Ascending aorta (tissue), 2 donors: Measurements from ENCODE around the gene ANXA3. TPM values are rescaled to one million over a fixed set of nuclear protein-coding genes. Genes with fewer than 3 reads are reported as not detected.

ENCODE experiments used
- DNase-seq, 2 donors: peaks; one replicate each; pipeline ENCODE4 v3.0.0-alpha.2; 2019; ENCODE audit warnings: low spot score in 2 of 2
- H3K27ac ChIP-seq, 2 donors: fragments of 200-600 bp; sonication (generic); one replicate each; pipeline ENCODE4 v1.5.1; 2016 to 2017; ENCODE audit warnings: mild to moderate bottlenecking in 1 of 2
- H3K27me3 ChIP-seq: fragments of 200-600 bp; sonication (generic); one replicate; pipeline ENCODE4 v1.5.1; 2017
- H3K36me3 ChIP-seq, 2 donors: fragments of 200-600 bp; sonication (generic); one replicate each; pipeline ENCODE4 v1.5.1; 2016
- H3K4me1 ChIP-seq, 2 donors: fragments of 200-600 bp; sonication (generic); one replicate each; pipeline ENCODE4 v1.5.1; 2016 to 2017; ENCODE audit warnings: mild to moderate bottlenecking in 1 of 2
- H3K4me3 ChIP-seq, 2 donors: fragments of 200-600 bp; sonication (generic); one replicate each; pipeline ENCODE4 v1.5.1; 2016 to 2017; ENCODE audit warnings: mild to moderate bottlenecking in 1 of 2
- H3K9me3 ChIP-seq, 2 donors: fragments of 200-600 bp; sonication (generic); one replicate each; pipeline ENCODE4 v1.5.1; 2016
- CTCF ChIP-seq, 3 experiments: fragments of 200-600 bp in 2 of 3; fragments of 450-650 bp in 1 of 3; sonication (generic) in 2 of 3; IDR thresholded peaks; one replicate each; pipeline ENCODE4 v1.5.1; 2016 to 2019; ENCODE audit warnings: antibody characterized with exemption in 3 of 3, mild to moderate bottlenecking in 1 of 3, moderate library complexity in 1 of 3
- intact Hi-C: fragments of 100-400 bp; cut with DNase I; formaldehyde crosslinking; loops from one replicate; pipeline ENCODE4 v1.15.1; 2023
- total RNA-seq: library from RNA; depleted of rRNA; stranded (reverse); fragments of >200 nt; gene quantifications from one replicate; pipeline ENCODE4 v1.1.0, GENCODE V29; 2016

ANXA3 gene
- total RNA-seq, 1 donor from 2014 or later, result 5.5 TPM

DNA sequence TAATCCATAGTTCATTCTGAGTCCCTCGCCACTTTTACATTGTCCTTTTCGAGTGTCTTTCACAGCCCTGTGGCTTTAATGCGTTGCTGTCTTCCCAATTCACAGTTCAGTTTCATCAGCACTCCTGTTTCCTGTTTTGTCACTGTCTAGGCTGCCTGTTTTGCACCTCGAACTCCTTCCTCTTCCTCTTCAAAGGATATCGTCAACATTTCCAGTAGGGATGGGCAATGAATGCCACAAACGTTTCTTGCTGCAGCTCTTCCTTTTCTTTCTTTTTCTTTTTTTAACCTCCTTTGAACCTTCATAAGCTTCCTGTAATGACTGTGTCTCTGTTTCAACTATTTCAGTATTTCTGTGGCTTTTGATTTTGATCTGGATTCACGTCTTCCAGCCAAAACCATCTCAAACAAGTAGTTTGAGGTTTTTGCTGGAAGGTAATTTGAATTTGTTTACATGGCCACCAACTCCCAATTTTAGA, 105.4 kb downstream of the ANXA3 start:
- Histone ChIP-seq H3K9me3 (no peaks in the 10 kb centered on the region), H3K36me3 (no peaks in the 10 kb centered on the region), H3K4me3 (no peak overlapping the region), H3K27me3 (no peaks in the 10 kb centered on the region), H3K4me1 (peaks cover 0 to 3% of the 10 kb centered on the region in 2 donors), H3K27ac (peak overlapping the region in 1 of 2 donors; percentile 1)
- no peak for TF ChIP-seq CTCF (IDR thresholded peaks at IDR 0.05)
- intact Hi-C loops, result no loop called here
- no peak for DNase-seq

DNA sequence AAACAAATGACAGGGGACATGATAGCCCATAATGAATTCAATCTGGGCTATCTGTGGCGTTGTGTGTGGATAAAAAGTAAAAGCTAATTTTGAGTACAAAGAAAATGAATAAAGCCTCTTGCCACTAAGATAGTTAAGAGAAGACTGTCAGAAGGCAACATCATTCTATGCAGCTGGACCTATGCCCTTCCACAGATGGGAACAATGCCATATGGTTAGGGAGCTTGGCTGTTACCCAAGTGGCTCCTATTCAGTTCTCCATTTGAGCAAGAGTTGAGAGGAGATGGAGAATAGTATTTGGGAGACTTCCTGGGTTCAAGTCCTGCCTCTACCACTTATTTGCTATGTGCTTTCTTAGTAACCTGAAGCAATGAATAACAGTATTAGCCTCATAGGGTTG, 107.7 kb downstream of the ANXA3 start:
- Histone ChIP-seq H3K9me3 (no peaks in the 10 kb centered on the region), H3K36me3 (no peaks in the 10 kb centered on the region), H3K4me1 (peaks cover 0 to 3% of the 10 kb centered on the region in 2 donors), H3K27ac (no peak overlapping the region), H3K27me3 (no peaks in the 10 kb centered on the region), H3K4me3 (no peak overlapping the region)
- no peak for TF ChIP-seq CTCF (IDR thresholded peaks at IDR 0.05)
- no peak for DNase-seq
- intact Hi-C loops, result no loop called here

- Histone ChIP-seq H3K4me1 (peaks cover 0 to 3% of the 10 kb centered on the region in 2 donors), H3K4me3 (no peak overlapping the region), H3K9me3 (no peaks in the 10 kb centered on the region), H3K27ac (no peak overlapping the region), H3K27me3 (no peaks in the 10 kb centered on the region), H3K36me3 (no peaks in the 10 kb centered on the region)
- intact Hi-C loops, result no loop called here
- no peak for DNase-seq
- no peak for TF ChIP-seq CTCF (IDR thresholded peaks at IDR 0.05)
Measured at GRCh38 chr4:78659665-78660064, 108.1 kb downstream of the ANXA3 start.

Other genes starting within 250 kb of the ANXA3 start
- gene BMP2K, start 224.6 kb downstream of the ANXA3 start, total RNA-seq, result 16.6 TPM